GM19468 (cell line): ENCODE data around the gene RPH3AL.
"Not testable (repeated sequence)": the region's sequence is repeated elsewhere in the genome, so short reads cannot be mapped to it uniquely, and the experiment has no call there.

Experiments
- ATAC-seq: cut with Tn5 transposase; IDR thresholded peaks from one replicate; pipeline ENCODE4 v1.9.1; 2021; ENCODE audit warnings: mild to moderate bottlenecking, moderate library complexity, moderate number of reproducible peaks; ENCODE audit not compliant: unreplicated experiment; ENCODE audit errors: extremely low read depth

RPH3AL gene

GRCh38 chr17:321386-321941 is 31.1 kb downstream of the RPH3AL start:
- no peak for ATAC-seq

DNA sequence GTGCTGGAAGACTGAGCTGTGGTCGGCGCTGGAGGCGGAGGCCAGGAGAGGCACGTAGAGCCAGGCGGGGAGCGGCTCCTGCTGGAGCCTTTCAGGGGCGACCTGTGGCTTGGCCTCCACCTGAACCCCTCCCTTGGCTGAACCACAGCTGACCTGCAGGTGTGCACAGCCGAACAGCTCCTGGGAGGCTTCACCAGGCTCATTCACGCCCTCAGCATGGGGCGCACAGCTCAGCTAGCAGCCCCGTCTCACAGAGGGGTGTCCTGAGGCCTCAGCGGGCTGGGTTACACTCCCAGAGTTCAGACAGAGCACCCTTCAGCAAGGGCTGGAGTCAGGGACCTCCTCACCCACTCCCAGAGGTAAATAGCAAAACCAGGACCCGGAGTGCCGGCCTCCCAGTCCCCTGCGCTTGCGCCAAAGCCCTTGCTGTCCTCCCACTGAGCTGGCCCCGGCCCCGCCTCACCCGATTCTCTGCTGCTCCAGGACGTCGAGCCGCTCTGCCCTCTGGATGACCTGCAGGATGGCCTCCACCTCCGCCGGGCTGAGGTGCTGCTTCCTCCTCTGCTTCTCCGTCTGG is 31.7 kb downstream of the RPH3AL start:
- ATAC-seq, result no peak

DNA sequence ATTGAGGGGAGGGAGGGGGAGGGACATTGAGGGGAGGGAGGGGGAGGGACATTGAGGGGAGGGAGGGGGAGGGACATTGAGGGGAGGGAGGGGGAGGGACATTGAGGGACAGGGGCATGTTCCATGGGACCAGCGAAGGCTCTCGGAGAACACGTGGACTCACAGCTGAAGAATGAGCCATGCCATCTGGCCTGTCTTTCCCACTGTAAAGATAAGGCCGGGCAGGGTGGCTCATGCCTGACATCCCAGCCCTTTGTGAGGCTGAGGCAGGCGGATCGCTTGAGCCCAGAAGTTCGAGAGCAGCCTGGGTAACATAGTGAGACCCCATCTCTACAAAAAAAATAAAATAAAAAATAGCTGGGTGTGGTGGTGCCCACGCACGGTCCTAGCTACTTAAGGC is 32.5 kb downstream of the RPH3AL start:
- no peak for ATAC-seq

GRCh38 chr17:319266-319665 is 33.3 kb downstream of the RPH3AL start:
- no peak for ATAC-seq

- not testable (repeated sequence) for ATAC-seq
Observed at GRCh38 chr17:317070-317469, 35.5 kb downstream of the RPH3AL start.

DNA sequence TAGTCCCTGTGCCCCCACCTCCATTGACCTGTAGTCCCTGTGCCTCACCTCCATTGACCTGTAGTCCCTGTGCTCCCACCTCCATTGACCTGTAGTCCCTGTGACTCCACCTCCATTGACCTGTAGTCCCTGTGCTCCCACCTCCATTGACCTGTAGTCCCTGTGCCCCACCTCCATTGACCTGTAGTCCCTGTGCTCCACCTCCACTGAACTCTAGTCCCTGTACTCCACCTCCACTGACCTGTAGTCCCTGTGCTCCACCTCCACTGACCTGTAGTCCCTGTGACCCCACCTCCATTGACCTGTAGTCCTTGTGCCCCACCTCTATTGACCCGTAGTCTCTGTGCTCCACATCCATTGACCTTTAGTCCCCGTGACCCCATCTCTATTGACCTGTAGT is 37.2 kb downstream of the RPH3AL start:
- ATAC-seq, result not testable (repeated sequence)

DNA sequence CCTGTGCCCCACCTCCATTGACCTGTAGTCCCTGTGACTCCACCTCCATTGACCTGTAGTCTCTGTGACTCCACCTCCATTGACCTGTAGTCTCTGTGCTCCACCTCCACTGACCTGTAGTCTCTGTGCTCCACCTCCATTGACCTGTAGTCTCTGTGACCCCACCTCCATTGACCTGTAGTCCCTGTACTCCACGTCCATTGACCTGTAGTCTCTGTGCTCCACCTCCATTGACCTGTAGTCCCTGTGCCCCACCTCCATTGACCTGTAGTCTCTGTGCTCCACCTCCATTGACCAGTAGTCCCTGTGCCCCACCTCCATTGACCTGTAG is 38.0 kb downstream of the RPH3AL start:
- not testable (repeated sequence) for ATAC-seq

- no peak for ATAC-seq
Observed at GRCh38 chr17:313911-314613, 38.5 kb downstream of the RPH3AL start.

GRCh38 chr17:313231-313630 is 39.4 kb downstream of the RPH3AL start:
- no peak for ATAC-seq

- no peak for ATAC-seq
Observed at GRCh38 chr17:312476-313148, 40.0 kb downstream of the RPH3AL start.

DNA sequence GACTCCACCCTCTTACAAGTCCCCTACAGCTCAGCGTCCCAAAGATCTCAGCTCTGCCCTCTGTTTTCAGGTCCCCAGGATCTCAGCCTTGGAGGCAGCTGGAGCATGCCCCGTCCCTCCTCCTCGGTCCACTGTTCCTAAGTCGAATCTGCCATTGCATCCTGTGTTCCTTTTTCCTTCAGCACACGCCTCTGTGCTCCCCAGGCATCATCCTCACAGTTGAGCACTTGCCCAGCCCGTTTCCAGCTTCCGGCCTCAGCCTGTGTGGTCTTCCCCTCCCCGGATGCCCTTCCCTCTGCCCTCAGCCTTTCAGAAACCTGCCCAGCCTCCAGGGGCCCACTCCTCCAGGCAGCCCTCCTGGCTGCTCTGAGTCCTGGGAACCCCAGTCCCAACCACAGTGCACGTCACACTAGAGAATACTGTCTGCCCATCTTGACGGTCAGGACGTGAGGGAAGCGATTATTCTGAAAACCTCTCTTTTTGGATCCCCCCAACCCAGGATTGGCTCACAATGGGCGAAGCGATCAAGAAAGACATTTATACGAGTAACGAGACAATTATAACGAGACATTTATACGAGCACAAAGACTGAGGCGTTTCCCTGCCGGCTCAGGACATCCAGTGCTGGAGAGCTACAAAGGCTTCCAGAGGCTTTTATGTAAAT is 41.4 kb downstream of the RPH3AL start:
- no peak for ATAC-seq

- ATAC-seq, result no peak
Observed at GRCh38 chr17:310111-311010, 42.2 kb downstream of the RPH3AL start.

- ATAC-seq, result no peak
Observed at GRCh38 chr17:309361-309888, 43.2 kb downstream of the RPH3AL start.

GRCh38 chr17:307741-308507 is 44.7 kb downstream of the RPH3AL start:
- ATAC-seq, result no peak

GRCh38 chr17:307295-307691 is 45.3 kb downstream of the RPH3AL start:
- ATAC-seq, result no peak

GRCh38 chr17:306536-307294 is 45.9 kb downstream of the RPH3AL start:
- no peak for ATAC-seq

DNA sequence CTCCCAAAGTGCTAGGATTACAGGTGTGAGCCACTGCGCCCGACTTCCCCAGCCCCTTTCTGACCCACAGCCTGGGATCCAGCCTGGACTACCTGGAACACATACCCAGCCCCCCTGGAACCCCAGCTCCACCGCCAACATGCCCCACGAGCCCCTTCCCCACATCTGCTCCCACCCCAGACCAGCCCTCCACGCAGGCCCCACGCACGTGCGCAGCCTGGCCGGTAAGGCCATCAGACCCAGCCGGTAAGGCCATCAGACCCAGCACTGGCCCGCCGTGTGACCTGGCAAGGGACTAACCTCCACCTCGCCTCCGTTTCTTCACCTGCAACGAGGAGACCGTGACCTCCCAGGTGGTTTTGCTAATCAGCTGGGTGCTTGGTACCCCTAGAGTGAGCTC is 46.5 kb downstream of the RPH3AL start:
- ATAC-seq, result no peak
